HEK293 (cell line): ENCODE results near the gene CCDC57.
A peak's percentile ranks its signal among the peaks of the same experiment; 100 is the strongest.
"Not testable (repeated sequence)": the region's sequence is repeated elsewhere in the genome, so short reads cannot be mapped to it uniquely, and the experiment has no call there.

Source experiments
- CTCF ChIA-PET: fragments of 350-600 bp; formaldehyde crosslinking; extraction: SDS; loops from one replicate; lab custom pipeline; 2021; ENCODE audit warnings: antibody characterized with exemption; lab: Yijun Ruan, JAX
- POLR2A ChIA-PET: fragments of 300-600 bp; formaldehyde crosslinking; extraction: SDS; loops from one replicate; lab custom pipeline; 2020; ENCODE audit warnings: antibody characterized with exemption, inconsistent platforms; lab: Yijun Ruan, JAX
- H3K27ac ChIP-seq: fragments of 200-500 bp; sonication (Bioruptor generic); 2 replicates; pipeline ENCODE4 v1.5.1; 2014; ENCODE audit warnings: low read depth, low read length, control low read depth, inconsistent platforms; ENCODE audit errors: extremely low read depth
- H3K36me3 ChIP-seq, 2 experiments: fragments of 200-500 bp in 1 of 2; sonication (Bioruptor generic) in 1 of 2; 1 replicate in 1 of 2; 2 replicates in 1 of 2; pipeline ENCODE4 v1.5.1; 2014 to 2017; ENCODE audit warnings: inconsistent platforms in 2 of 2, low read length in 2 of 2; ENCODE audit not compliant: control insufficient read depth in 2 of 2, insufficient read depth in 1 of 2
- H3K4me1 ChIP-seq: fragments of 200-500 bp; sonication (Bioruptor generic); 2 replicates; pipeline ENCODE4 v1.5.1; 2014; ENCODE audit warnings: mild to moderate bottlenecking, low read length, inconsistent platforms; ENCODE audit not compliant: control insufficient read depth, insufficient read depth
- H3K4me3 ChIP-seq: 2 replicates; pipeline ENCODE4 v1.5.1; 2011; ENCODE audit warnings: low read depth, mild to moderate bottlenecking, control low read depth, low read length, moderate library complexity
- H3K9me3 ChIP-seq: fragments of 200-500 bp; sonication (Bioruptor generic); 2 replicates; pipeline ENCODE4 v1.5.1; 2014; ENCODE audit warnings: low read depth, low read length, inconsistent platforms; ENCODE audit not compliant: control insufficient read depth, insufficient read depth
- EGR2 ChIP-seq: fragments of 450-650 bp; formaldehyde crosslinking; IDR thresholded peaks from 2 replicates; pipeline ENCODE4 v1.5.1; 2016; ENCODE audit warnings: low read depth, missing biosample characterization, missing genetic modification characterization
- SCRT2 ChIP-seq: fragments of 450-650 bp; formaldehyde crosslinking; IDR thresholded peaks from 2 replicates; pipeline ENCODE4 v1.5.1; 2016; ENCODE audit warnings: missing biosample characterization, missing genetic modification characterization
- ZNF266 ChIP-seq: fragments of 450-650 bp; formaldehyde crosslinking; IDR thresholded peaks from 2 replicates; pipeline ENCODE4 v1.5.1; 2016; ENCODE audit warnings: missing biosample characterization, missing genetic modification characterization, low read depth
- ZNF747 ChIP-seq: fragments of 450-650 bp; formaldehyde crosslinking; IDR thresholded peaks from 2 replicates; pipeline ENCODE4 v1.5.1; 2016; ENCODE audit warnings: missing biosample characterization, missing genetic modification characterization
- ZXDB ChIP-seq: fragments of 450-650 bp; formaldehyde crosslinking; IDR thresholded peaks from 2 replicates; pipeline ENCODE4 v1.5.1; 2016; ENCODE audit warnings: missing biosample characterization, missing genetic modification characterization
- TF ChIP-seq, protein P1 (sequence below): fragments of 450-650 bp; formaldehyde crosslinking; IDR thresholded peaks from 2 replicates; pipeline ENCODE4; 2016; ENCODE audit warnings: missing biosample characterization, missing genetic modification characterization
- TF ChIP-seq, protein P2 (sequence below): sonication (generic); formaldehyde crosslinking; IDR thresholded peaks from 2 replicates; pipeline ENCODE4 v1.8.1; 2022; ENCODE audit warnings: mild to moderate bottlenecking, moderate library complexity, missing genetic modification reagents
- TF ChIP-seq, protein P3 (sequence below): fragments of 450-650 bp; formaldehyde crosslinking; IDR thresholded peaks from 2 replicates; pipeline ENCODE4 v1.5.1; 2016; ENCODE audit warnings: missing biosample characterization, missing genetic modification characterization
- TF ChIP-seq, protein P4 (sequence below): fragments of 450-650 bp; formaldehyde crosslinking; IDR thresholded peaks from 2 replicates; pipeline ENCODE4 v1.5.1; 2016; ENCODE audit warnings: missing biosample characterization, missing genetic modification characterization
- TF ChIP-seq, protein P5 (sequence below): fragments of 450-650 bp; formaldehyde crosslinking; IDR thresholded peaks from 2 replicates; pipeline ENCODE4 v1.5.1; 2016; ENCODE audit warnings: missing biosample characterization, missing genetic modification characterization, low read depth
- TF ChIP-seq, protein P6 (sequence below): fragments of 450-650 bp; formaldehyde crosslinking; conservative IDR thresholded peaks from 2 replicates; pipeline ENCODE4 v1.5.1; 2016; ENCODE audit warnings: low read depth, missing biosample characterization, missing genetic modification characterization

CCDC57 gene

DNA sequence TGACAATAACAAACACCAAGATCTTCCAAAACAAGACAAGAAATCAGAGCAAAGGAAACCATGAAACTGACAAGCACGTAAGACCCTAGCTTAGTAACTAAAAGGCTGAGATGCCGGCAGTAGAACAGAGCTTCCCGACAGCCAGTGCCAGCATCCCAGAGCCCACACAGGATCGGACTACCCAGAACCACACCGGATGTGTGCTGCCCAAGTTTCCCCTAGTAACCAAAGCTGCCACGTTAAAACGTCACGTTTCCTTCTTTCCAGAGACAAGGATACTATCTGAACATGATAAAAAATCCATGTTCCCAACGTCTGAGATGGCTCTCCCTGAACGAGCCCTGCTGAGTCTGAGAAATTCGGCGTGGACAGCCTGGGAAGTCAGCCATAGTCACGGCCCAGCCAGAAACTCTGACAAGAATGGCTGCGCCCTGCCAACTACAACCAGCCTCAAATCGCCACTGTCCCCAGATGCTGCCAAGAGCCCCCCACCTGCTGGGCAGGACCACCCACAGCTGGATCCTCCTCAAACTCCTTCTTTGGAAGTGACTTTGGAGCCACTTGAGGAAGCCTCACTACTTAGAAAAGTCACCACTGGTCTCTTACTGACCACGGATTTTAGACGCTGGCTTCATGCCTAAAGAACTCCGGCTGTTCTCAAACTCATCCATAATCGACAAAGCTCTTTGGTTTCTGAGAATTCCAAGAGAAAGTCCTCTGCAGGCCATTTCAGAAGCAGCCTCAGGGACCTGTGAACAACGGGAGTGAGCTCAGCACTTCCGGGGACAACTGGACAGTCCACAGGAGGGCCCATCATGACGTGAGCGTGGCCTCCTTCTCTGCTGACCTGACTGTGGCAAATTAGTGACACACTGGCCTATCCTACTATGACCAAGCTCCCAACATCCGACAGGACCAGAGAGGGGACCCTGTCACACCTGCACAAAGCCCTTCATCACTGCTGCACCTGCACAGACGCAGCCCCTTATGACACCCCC lies 16.7 kb downstream of the CCDC57 start (continued):
- TF ChIP-seq, protein P1, sequence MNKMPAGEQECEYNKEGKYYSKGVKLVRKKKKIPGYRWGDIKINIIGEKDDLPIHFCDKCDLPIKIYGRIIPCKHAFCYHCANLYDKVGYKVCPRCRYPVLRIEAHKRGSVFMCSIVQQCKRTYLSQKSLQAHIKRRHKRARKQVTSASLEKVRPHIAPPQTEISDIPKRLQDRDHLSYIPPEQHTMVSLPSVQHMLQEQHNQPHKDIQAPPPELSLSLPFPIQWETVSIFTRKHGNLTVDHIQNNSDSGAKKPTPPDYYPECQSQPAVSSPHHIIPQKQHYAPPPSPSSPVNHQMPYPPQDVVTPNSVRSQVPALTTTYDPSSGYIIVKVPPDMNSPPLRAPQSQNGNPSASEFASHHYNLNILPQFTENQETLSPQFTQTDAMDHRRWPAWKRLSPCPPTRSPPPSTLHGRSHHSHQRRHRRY (tag by site-specific recombination): no peak
- TF ChIP-seq SCRT2 (tag by site-specific recombination) (no peak), ZXDB (tag by site-specific recombination) (no peak), ZNF266 (tag by site-specific recombination) (no peak)
- TF ChIP-seq, protein P2, sequence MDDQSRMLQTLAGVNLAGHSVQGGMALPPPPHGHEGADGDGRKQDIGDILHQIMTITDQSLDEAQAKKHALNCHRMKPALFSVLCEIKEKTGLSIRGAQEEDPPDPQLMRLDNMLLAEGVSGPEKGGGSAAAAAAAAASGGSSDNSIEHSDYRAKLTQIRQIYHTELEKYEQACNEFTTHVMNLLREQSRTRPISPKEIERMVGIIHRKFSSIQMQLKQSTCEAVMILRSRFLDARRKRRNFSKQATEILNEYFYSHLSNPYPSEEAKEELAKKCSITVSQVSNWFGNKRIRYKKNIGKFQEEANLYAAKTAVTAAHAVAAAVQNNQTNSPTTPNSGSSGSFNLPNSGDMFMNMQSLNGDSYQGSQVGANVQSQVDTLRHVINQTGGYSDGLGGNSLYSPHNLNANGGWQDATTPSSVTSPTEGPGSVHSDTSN (CRISPR knock-in tag): no peak

DNA sequence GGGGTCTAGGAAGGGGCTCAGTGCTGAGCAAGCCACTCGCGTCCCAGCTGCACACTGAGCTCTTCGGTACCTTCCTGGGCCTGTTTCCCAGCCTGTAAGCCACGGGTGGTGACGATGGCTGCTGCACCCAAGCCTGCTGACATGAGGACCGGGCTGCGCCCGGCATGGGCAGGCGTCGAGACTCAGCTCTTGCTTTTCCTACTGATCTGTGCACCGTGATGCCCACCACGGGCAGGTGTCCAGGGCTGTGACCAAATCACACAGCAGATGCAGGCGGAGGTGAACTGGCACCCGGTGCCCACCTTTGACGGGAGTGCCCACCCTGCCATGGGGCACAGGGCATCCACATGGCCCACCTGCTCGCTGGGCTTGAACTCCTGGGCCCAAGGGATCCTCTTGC lies 17.9 kb downstream of the CCDC57 start:
- TF ChIP-seq, protein P3, sequence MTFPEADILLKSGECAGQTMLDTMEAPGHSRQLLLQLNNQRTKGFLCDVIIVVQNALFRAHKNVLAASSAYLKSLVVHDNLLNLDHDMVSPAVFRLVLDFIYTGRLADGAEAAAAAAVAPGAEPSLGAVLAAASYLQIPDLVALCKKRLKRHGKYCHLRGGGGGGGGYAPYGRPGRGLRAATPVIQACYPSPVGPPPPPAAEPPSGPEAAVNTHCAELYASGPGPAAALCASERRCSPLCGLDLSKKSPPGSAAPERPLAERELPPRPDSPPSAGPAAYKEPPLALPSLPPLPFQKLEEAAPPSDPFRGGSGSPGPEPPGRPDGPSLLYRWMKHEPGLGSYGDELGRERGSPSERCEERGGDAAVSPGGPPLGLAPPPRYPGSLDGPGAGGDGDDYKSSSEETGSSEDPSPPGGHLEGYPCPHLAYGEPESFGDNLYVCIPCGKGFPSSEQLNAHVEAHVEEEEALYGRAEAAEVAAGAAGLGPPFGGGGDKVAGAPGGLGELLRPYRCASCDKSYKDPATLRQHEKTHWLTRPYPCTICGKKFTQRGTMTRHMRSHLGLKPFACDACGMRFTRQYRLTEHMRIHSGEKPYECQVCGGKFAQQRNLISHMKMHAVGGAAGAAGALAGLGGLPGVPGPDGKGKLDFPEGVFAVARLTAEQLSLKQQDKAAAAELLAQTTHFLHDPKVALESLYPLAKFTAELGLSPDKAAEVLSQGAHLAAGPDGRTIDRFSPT: peak; percentile 75
- no peak for TF ChIP-seq ZNF747 (tag by site-specific recombination)
- Histone ChIP-seq H3K27ac (no peak overlapping the region), H3K9me3 (no peaks in the 10 kb centered on the region), H3K4me3 (no peak overlapping the region), H3K4me1 (no peaks in the 10 kb centered on the region), H3K36me3 (peaks cover 31 to 91% of the 10 kb centered on the region in 2 experiments)
- CTCF ChIA-PET: interaction anchor here (0.8 kb wide), 1 partner anchor 11 kb away, joined by 3 read pairs; no protein-coding TSS in a partner anchor
- POLR2A ChIA-PET: no interaction called here

DNA sequence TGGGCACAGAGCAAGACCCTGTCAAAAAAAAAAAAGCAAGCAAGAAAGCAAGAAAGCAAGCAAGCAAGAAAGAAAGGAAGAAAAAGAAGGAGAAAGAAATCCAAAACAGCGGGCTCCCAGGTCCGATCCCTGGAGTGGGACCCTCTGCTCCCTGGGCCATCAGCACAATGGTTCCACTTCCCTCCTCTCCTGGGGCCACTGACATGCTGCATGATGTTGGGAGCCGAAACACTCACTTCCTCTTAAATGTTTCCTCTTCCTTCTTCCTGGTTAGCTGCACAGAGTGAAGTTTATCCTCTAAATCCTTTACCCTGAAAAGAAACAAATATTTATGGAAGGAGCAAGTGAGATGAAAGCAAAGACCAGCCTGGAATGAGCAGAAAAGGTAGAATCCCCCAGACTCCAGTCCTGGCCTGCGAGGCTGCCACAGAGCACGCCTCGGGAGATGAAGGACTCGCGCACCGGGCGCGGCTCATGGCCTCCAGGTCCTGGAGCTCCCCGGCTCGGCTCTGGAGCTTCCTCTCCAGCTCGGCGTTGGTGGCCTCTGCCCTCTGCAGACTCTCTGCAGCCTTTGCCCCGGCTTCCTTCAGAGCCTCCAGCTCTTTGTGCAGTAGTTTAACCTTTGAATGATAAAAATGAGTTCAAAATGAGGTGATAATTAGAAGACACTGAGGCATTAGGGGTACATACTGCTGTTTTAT lies 19.0 kb downstream of the CCDC57 start:
- H3K27ac ChIP-seq: no peak overlapping the region
- H3K4me3 ChIP-seq: no peak overlapping the region
- ChIA-PET CTCF (interaction anchor here (0.6 kb wide), 1 partner anchor 301 kb away, joined by 3 read pairs; no protein-coding TSS in a partner anchor), POLR2A (no interaction called here)
- H3K4me1 ChIP-seq: no peaks in the 10 kb centered on the region
- peaks cover 31 to 82% of the 10 kb centered on the region in 2 experiments for H3K36me3 ChIP-seq
- TF ChIP-seq, protein P4, sequence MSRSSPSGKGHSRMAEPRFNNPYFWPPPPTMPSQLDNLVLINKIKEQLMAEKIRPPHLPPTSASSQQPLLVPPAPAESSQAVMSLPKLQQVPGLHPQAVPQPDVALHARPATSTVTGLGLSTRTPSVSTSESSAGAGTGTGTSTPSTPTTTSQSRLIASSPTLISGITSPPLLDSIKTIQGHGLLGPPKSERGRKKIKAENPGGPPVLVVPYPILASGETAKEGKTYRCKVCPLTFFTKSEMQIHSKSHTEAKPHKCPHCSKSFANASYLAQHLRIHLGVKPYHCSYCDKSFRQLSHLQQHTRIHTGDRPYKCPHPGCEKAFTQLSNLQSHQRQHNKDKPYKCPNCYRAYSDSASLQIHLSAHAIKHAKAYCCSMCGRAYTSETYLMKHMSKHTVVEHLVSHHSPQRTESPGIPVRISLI: no peak
- TF ChIP-seq EGR2 (tag by site-specific recombination): no peak
- TF ChIP-seq, protein P5, sequence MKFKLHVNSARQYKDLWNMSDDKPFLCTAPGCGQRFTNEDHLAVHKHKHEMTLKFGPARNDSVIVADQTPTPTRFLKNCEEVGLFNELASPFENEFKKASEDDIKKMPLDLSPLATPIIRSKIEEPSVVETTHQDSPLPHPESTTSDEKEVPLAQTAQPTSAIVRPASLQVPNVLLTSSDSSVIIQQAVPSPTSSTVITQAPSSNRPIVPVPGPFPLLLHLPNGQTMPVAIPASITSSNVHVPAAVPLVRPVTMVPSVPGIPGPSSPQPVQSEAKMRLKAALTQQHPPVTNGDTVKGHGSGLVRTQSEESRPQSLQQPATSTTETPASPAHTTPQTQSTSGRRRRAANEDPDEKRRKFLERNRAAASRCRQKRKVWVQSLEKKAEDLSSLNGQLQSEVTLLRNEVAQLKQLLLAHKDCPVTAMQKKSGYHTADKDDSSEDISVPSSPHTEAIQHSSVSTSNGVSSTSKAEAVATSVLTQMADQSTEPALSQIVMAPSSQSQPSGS (tag by site-specific recombination): no peak
- TF ChIP-seq, protein P6, sequence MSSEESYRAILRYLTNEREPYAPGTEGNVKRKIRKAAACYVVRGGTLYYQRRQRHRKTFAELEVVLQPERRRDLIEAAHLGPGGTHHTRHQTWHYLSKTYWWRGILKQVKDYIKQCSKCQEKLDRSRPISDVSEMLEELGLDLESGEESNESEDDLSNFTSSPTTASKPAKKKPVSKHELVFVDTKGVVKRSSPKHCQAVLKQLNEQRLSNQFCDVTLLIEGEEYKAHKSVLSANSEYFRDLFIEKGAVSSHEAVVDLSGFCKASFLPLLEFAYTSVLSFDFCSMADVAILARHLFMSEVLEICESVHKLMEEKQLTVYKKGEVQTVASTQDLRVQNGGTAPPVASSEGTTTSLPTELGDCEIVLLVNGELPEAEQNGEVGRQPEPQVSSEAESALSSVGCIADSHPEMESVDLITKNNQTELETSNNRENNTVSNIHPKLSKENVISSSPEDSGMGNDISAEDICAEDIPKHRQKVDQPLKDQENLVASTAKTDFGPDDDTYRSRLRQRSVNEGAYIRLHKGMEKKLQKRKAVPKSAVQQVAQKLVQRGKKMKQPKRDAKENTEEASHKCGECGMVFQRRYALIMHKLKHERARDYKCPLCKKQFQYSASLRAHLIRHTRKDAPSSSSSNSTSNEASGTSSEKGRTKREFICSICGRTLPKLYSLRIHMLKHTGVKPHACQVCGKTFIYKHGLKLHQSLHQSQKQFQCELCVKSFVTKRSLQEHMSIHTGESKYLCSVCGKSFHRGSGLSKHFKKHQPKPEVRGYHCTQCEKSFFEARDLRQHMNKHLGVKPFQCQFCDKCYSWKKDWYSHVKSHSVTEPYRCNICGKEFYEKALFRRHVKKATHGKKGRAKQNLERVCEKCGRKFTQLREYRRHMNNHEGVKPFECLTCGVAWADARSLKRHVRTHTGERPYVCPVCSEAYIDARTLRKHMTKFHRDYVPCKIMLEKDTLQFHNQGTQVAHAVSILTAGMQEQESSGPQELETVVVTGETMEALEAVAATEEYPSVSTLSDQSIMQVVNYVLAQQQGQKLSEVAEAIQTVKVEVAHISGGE (tag by site-specific recombination): peak; percentile 73
- H3K9me3 ChIP-seq: no peaks in the 10 kb centered on the region

DNA sequence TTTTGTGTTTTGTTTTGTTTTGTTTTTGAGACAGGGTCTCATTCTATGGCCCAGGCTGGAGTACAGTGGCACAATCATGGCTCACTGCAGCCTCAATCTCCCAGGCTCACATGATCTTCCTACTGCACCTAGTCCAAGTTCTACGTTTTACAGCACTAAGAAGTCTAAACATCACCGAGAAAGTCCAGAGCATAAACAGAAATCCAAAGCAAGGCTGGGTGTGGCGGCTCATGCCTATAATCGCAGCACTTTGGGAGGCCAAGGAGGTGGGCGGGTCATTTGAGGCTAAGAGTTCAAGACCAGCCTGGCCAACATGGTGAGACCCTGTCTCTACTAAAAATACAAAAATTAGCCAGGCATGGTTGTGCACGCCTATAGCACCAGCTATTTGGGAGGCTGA lies 19.6 kb downstream of the CCDC57 start:
- H3K9me3 ChIP-seq, POLR2A ChIA-PET, H3K4me3 ChIP-seq, H3K4me1 ChIP-seq, H3K27ac ChIP-seq: not testable (repeated sequence)
- peaks cover 31 to 84% of the 10 kb centered on the region in 2 experiments for H3K36me3 ChIP-seq
- CTCF ChIA-PET: interaction anchor here (0.6 kb wide), 2 partner anchors 9 to 301 kb away, joined by 3 to 4 read pairs; no protein-coding TSS in a partner anchor
